Mesothelial cell of epicardium (in vitro differentiated cells): ENCODE data around the gene TNIP3. TPM values are rescaled to one million over a fixed set of nuclear protein-coding genes. Genes with fewer than 3 reads are reported as not detected.
A peak's percentile ranks its signal among the peaks of the same experiment; 100 is the strongest.

Experiments
- DNase-seq, 2 experiments: peaks; one replicate each; pipeline ENCODE4 v3.0.0; 2021; ENCODE audit warnings: low spot score in 2 of 2; ENCODE audit not compliant: unreplicated experiment in 2 of 2
- H3K27ac Mint-ChIP-seq: 2 replicates; pipeline ENCODE4 v1.8.0; 2021; ENCODE audit warnings: mixed read lengths
- H3K27me3 Mint-ChIP-seq: 2 replicates; pipeline ENCODE4 v1.8.0; 2021; ENCODE audit warnings: low read depth, mixed read lengths
- H3K36me3 Mint-ChIP-seq: 2 replicates; pipeline ENCODE4 v1.8.0; 2021; ENCODE audit warnings: mixed read lengths
- H3K4me1 Mint-ChIP-seq: 2 replicates; pipeline ENCODE4 v1.8.0; 2021; ENCODE audit warnings: mixed read lengths
- H3K4me3 Mint-ChIP-seq: 2 replicates; pipeline ENCODE4 v1.8.0; 2021; ENCODE audit warnings: mild to moderate bottlenecking, moderate library complexity, mixed read lengths
- H3K9me3 Mint-ChIP-seq: 2 replicates; pipeline ENCODE4 v1.8.0; 2021; ENCODE audit warnings: mixed read lengths
- CTCF ChIP-seq: fragments of 200-600 bp; sonication (generic); IDR thresholded peaks from one replicate; pipeline ENCODE4 v1.5.0; 2021; ENCODE audit warnings: antibody characterized with exemption; ENCODE audit not compliant: unreplicated experiment
- total RNA-seq: library from RNA; stranded (reverse); gene quantifications from 3 replicates; pipeline ENCODE4 v1.2.1, GENCODE V29; 2021

Gene TNIP3
- total RNA-seq, 1 donor from 2014 or later = 0.27 TPM

DNA sequence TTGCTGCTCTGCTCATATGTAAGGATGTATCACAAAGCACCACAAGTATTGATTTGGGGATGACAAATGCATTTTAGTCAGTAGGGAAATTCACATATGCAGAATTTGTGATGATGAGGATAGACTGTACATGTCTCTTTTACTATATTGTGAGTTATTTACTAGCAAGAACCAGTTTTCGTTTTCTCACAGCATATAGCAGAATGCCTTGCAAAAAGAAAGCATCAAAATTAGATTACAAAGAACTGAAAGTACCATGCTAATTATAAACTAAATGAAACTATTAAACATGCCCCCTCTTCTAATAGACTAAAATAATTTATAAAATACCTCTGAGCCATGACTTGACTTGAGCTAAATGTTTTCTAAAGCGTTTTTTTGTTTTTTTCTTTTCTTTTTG lies 20.1 kb downstream of the TNIP3 start:
- H3K27ac Mint-ChIP-seq = no peak overlapping the region
- no peaks in the 10 kb centered on the region for H3K36me3 Mint-ChIP-seq
- no peak for DNase-seq
- H3K4me1 Mint-ChIP-seq = peaks cover 30% of the 10 kb centered on the region
- H3K4me3 Mint-ChIP-seq = no peak overlapping the region
- no peaks in the 10 kb centered on the region for H3K27me3 Mint-ChIP-seq
- H3K9me3 Mint-ChIP-seq = no peaks in the 10 kb centered on the region
- no peak for TF ChIP-seq CTCF

DNA sequence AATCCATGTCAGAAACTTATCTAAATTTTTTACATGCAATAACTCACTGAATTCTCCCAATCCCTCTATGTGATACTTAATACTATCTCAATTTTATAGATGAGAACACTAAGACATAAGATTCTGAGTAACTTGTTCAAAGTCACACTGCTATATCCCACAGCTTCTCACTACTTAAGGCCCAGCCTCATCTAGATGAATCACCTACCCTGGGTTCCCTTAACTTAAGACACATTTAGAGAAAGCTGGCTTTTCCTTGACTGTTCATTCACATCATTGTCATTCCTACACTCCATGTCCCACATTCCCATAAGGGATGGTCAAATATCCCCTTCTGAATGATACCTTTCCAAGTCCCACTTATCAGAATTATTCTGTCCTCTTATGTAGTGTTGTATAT lies 21.0 kb downstream of the TNIP3 start:
- Mint-ChIP-seq H3K9me3 (no peaks in the 10 kb centered on the region), H3K27me3 (no peaks in the 10 kb centered on the region), H3K4me1 (peaks cover 31% of the 10 kb centered on the region), H3K27ac (no peak overlapping the region), H3K4me3 (no peak overlapping the region), H3K36me3 (no peaks in the 10 kb centered on the region)
- TF ChIP-seq CTCF = no peak
- DNase-seq = no peak

GRCh38 chr4:121140716-121141460 lies 23.2 kb downstream of the TNIP3 start:
- peaks cover 25% of the 10 kb centered on the region for H3K4me1 Mint-ChIP-seq
- H3K27me3 Mint-ChIP-seq = no peaks in the 10 kb centered on the region

GRCh38 chr4:121139533-121140222 lies 24.4 kb downstream of the TNIP3 start:
- Mint-ChIP-seq H3K27me3 (no peaks in the 10 kb centered on the region), H3K36me3 (no peaks in the 10 kb centered on the region), H3K4me3 (no peak overlapping the region), H3K9me3 (no peaks in the 10 kb centered on the region), H3K4me1 (peaks cover 25% of the 10 kb centered on the region), H3K27ac (peak overlapping the region; percentile 87)
- no peak for DNase-seq
- no peak for TF ChIP-seq CTCF

More at GRCh38 chr4:121140716-121141460, 23.2 kb downstream of the TNIP3 start:
- TF ChIP-seq CTCF = no peak
- Mint-ChIP-seq H3K4me3 (no peak overlapping the region), H3K27ac (no peak overlapping the region), H3K9me3 (no peaks in the 10 kb centered on the region), H3K36me3 (no peaks in the 10 kb centered on the region)
- DNase-seq = no peak

DNA sequence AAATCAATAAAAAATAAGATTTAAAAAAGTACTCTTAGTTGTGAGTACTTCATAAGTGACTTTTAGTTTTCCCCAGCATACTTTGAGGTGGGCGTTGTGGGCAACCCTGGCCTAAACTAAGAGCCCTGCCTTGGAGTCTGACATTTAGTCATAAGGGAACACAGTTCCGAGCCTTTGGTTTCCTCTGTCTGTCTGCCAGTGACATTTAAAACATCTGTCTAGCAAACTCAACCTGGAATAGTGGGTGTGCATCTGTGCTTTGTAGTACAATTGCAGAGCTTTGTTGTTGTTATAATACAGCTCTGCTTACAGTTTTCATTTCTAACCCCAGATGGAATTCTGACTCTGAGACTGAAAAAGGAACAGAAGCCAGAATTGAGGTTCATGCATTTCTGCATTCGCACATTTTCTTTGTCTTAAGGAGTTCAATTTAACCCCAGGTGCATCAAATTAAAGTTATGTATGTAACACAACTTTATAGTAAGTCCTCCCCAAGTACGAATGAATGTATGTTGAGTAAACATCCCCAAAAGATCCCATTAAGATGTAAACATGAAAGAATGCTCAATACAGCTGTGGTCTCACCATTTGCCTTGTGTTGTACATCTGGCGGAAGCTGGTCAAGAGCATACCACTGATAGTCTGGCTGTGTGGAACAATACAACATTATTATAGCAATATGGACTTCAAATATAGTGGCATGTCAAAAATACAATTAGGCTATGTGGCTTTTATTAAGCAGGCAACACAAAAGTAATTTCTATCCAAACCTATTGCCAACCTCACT lies 25.9 kb downstream of the TNIP3 start:
- no peak for TF ChIP-seq CTCF
- peaks cover 25% of the 10 kb centered on the region for H3K4me1 Mint-ChIP-seq
- DNase-seq = no peak
- no peak overlapping the region for H3K4me3 Mint-ChIP-seq
- H3K9me3 Mint-ChIP-seq = no peaks in the 10 kb centered on the region
- H3K27me3 Mint-ChIP-seq = no peaks in the 10 kb centered on the region
- H3K27ac Mint-ChIP-seq = peak overlapping the region; percentile 87
- no peaks in the 10 kb centered on the region for H3K36me3 Mint-ChIP-seq
